SH-SY5Y (cell line): ENCODE measurements around the gene BAG3.

ENCODE experiments used
- GATA2 ChIP-seq: IDR thresholded peaks from 2 replicates; pipeline ENCODE4 v1.6.1; 2011; ENCODE audit warnings: mild to moderate bottlenecking, low read depth, low read length
- GATA3 ChIP-seq: IDR thresholded peaks from 2 replicates; pipeline ENCODE4 v1.6.1; 2011; ENCODE audit warnings: low read depth, mild to moderate bottlenecking, low read length, moderate library complexity

DNA sequence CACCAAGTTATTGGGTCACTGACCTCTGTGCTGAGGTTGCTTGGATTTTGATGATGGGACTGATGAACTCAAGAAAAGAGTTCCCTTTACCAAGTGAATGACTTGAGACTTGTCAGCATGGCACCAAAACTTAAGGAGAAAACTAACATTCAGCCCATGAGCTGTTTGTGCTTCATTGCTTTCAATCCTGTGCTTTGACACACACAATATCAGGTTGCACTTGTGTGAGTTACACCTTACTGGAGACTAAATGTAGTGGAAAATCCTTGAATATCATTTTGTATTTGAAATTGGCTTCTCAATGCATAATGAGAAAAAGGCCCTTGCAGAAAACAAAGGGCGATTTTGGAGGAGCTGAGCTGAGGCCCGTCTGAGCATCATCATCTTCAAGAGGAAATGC is 2.7 kb downstream of the BAG3 start:
- TF ChIP-seq GATA2: no peak
- no peak for TF ChIP-seq GATA3
